ENCODE measurements around the gene RIOK1. TPM values are rescaled to one million over a fixed set of nuclear protein-coding genes. Genes with fewer than 3 reads are reported as not detected.

RIOK1 gene
- total RNA-seq, 1 experiment from 2014 or later = 39.0 TPM

GRCh38 chr6:7433121-7433617 lies 43.6 kb downstream of the RIOK1 start:
- ATAC-seq = no peak; the same call in 1 of the 2 replicates
- intact Hi-C loops (cut with micrococcal nuclease) = no loop called here
- H3K36me3 ChIP-seq (ENCODE audit: control insufficient read depth in 1 of 2, insufficient read depth in 2 of 2, low read length in 2 of 2) = no peaks in the 10 kb centered on the region
- no peaks in the 10 kb centered on the region for H3K9me3 ChIP-seq (ENCODE audit: control insufficient read depth in 1 of 2, insufficient read depth in 1 of 2, low read depth in 1 of 2, low read length in 2 of 2)
- H3K79me2 ChIP-seq (ENCODE audit: insufficient read depth, low read length) = no peaks in the 10 kb centered on the region
- TF ChIP-seq FOSL1 (IDR thresholded peaks at IDR 0.05; ENCODE audit: low read depth) = no peak
- no peaks in the 10 kb centered on the region for H3K9me2 ChIP-seq (ENCODE audit: insufficient read depth)
- BruUV-seq (replicated peaks) = no TSS peak
- peaks cover 2 to 8% of the 10 kb centered on the region in 2 experiments; a peak in 2 of 4 replicates for H3K4me1 ChIP-seq (ENCODE audit: control insufficient read depth in 1 of 2, insufficient read depth in 2 of 2, low read length in 2 of 2)
- H3K27ac ChIP-seq (ENCODE audit: low read depth, low read length) = no peak overlapping the region
- ChIA-PET RAD21 (ENCODE audit: low non-redundant PET in 1 of 2, low total read pairs in 2 of 2, uncharacterized antibody in 2 of 2, unreplicated experiment in 2 of 2) (no interaction called here), CTCF (no interaction called here), POLR2A (interaction anchor here (0.9 kb wide), 1 partner anchor 115 kb away, joined by 3 read pairs; no protein-coding TSS in a partner anchor)
- H3K9ac ChIP-seq (ENCODE audit: low read length) = no peak overlapping the region
- H4K20me1 ChIP-seq (ENCODE audit: insufficient read depth) = no peaks in the 10 kb centered on the region
- H2AFZ ChIP-seq (ENCODE audit: low read depth, low read length, poor library complexity, severe bottlenecking) = no peak overlapping the region
- no peaks in the 10 kb centered on the region for H3K27me3 ChIP-seq (ENCODE audit: insufficient read depth, low read length)
- no peak overlapping the region for H3K4me2 ChIP-seq (ENCODE audit: low read length)
- no peak overlapping the region for H3K4me3 ChIP-seq (replicated peaks in 1 of 2; ENCODE audit: low read depth in 1 of 2, low read length in 2 of 2)
- DNase-seq (ENCODE audit: low read depth, low spot score) = no peak

DNA sequence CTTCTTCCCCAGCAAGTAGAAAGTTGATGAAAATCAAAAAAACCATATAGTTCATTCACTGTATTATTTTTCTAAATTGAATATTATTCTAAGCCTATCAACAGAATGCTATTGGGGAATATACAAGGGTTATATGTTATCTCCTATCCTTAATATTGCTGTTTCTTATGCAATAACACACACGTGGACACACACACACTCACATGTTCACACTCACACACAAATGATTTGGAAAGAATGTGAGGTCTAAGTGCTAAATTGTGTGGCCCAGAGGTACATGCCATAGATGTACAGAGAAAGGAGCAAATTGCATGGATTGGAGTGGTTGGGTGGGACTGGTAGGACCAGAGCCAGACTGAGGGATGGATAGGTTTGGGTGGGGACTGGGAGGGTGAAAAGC lies 45.1 kb downstream of the RIOK1 start:
- Histone ChIP-seq H3K9me2 (ENCODE audit: insufficient read depth) (no peaks in the 10 kb centered on the region), H3K27ac (ENCODE audit: low read depth, low read length) (no peak overlapping the region), H3K4me2 (ENCODE audit: low read length) (no peak overlapping the region), H3K36me3 (ENCODE audit: control insufficient read depth in 1 of 2, insufficient read depth in 2 of 2, low read length in 2 of 2) (no peaks in the 10 kb centered on the region), H2AFZ (ENCODE audit: low read depth, low read length, poor library complexity, severe bottlenecking) (no peak overlapping the region), H3K9ac (ENCODE audit: low read length) (no peak overlapping the region), H3K4me1 (ENCODE audit: control insufficient read depth in 1 of 2, insufficient read depth in 2 of 2, low read length in 2 of 2) (peaks cover 2 to 8% of the 10 kb centered on the region in 2 experiments; a peak in 2 of 4 replicates), H3K27me3 (ENCODE audit: insufficient read depth, low read length) (no peaks in the 10 kb centered on the region), H4K20me1 (ENCODE audit: insufficient read depth) (no peaks in the 10 kb centered on the region), H3K4me3 (replicated peaks in 1 of 2; ENCODE audit: low read depth in 1 of 2, low read length in 2 of 2) (no peak overlapping the region), H3K9me3 (ENCODE audit: control insufficient read depth in 1 of 2, insufficient read depth in 1 of 2, low read depth in 1 of 2, low read length in 2 of 2) (no peaks in the 10 kb centered on the region), H3K79me2 (ENCODE audit: insufficient read depth, low read length) (no peaks in the 10 kb centered on the region)
- ATAC-seq (no peak), DNase-seq (ENCODE audit: low read depth, low spot score) (no peak)
- intact Hi-C loops (cut with micrococcal nuclease) = no loop called here
- POLR2A ChIA-PET = no interaction called here
- BruUV-seq (replicated peaks) = no TSS peak
- CTCF ChIA-PET = no interaction called here
- no peak for TF ChIP-seq CBX3 (IDR thresholded peaks at IDR 0.05; ENCODE audit: low read depth)
- no peak for TF ChIP-seq ELF1 (IDR thresholded peaks at IDR 0.05; ENCODE audit: borderline replicate concordance, low read depth)
- TF ChIP-seq ZBTB33 (IDR thresholded peaks at IDR 0.05; ENCODE audit: extremely low read depth, insufficient replicate concordance, low read length) = no peak
- no peak for TF ChIP-seq JUND (IDR thresholded peaks at IDR 0.05)
- no peak for TF ChIP-seq FOSL1 (IDR thresholded peaks at IDR 0.05; ENCODE audit: low read depth)
- RAD21 ChIA-PET (ENCODE audit: low non-redundant PET in 1 of 2, low total read pairs in 2 of 2, uncharacterized antibody in 2 of 2, unreplicated experiment in 2 of 2) = no interaction called here
